ENCODE measurements around the gene MYH1.
"Not testable (repeated sequence)": the region's sequence is repeated elsewhere in the genome, so short reads cannot be mapped to it uniquely, and the experiment has no call there.

The MYH1 gene

GRCh38 chr17:10518271-10519037, at the start of gene MYH1:
Gene MYH1, minus strand, starts transcription at chr17:10518542. Its CDS starts 1,900 bp downstream, at chr17:10516642.
- no peak for DNase-seq

- DNase-seq = no peak
Observed at GRCh38 chr17:10563991-10564660, 45.8 kb upstream of the MYH1 start.

DNA sequence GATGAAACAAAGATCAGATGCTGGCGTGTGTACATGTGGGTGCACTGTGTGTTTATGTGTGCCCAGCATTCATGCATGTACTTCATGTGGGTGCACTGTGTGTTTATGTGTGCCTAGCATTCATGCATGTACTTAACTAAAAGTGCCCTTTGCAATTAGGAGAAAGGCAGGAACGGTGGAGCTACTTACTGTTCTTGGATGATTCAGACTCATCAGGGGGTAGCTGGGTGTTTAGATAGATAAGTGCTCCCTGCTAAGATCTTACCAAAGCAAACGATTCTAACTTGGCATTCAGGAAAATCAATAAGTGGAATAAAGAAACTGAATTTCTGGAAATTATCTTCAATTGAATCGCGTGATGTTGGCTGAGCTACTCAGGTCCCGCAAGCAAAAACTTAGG, 39.7 kb upstream of the MYH1 start:
- no peak for DNase-seq

DNA sequence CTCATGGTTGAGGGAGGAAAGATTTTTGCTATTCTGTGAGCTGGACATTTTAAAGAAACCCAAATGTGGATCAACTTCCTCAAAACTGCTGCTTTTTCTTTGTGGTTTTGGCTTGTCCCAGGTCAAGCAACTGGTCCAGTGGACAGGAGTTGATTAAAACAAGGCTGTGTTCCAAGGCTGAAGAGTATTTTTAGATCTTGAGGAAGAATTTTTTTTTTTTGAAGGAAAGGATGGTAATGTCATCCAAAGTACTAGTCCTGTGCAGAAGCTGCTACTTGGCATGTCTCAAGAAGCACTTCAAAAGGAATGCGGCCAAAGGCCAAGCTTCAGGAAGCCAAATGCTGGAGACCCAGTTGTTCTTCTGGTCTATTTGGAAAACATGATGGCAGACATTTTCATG, 39.1 kb upstream of the MYH1 start:
- DNase-seq = no peak

DNA sequence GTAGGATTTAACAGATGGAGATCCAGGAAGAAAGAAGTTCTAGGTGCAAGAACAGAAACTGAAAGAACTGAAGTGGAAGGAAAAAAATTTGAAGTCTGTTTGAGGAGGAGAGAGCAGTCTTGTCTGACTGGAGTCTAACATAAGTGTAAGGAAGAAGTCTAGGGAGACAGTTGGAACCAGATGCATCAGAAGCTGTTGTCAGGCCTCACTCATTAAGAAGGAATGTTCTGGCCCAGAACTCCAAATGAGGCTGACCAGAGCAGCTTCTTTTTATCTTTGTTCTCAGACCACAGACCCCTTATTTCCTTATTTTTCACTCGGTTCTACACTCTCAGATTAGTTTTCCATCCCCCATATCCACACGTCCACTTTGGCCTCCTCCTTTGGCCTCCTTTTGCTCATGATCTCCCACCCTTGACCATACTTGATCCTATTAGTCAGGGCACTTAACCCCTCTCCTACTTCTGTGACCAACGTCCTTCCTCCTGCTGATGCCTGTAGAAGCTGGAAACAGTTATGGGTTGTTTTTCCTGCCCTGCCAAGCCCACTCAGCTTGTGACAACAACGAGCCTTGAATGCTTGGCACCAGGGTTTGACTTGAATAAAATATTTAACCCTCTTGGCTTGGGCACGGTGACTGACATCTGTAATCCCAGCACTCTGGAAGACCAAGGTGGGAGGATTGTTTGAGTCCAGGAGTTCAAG, 38.1 kb upstream of the MYH1 start:
- DNase-seq = no peak

DNA sequence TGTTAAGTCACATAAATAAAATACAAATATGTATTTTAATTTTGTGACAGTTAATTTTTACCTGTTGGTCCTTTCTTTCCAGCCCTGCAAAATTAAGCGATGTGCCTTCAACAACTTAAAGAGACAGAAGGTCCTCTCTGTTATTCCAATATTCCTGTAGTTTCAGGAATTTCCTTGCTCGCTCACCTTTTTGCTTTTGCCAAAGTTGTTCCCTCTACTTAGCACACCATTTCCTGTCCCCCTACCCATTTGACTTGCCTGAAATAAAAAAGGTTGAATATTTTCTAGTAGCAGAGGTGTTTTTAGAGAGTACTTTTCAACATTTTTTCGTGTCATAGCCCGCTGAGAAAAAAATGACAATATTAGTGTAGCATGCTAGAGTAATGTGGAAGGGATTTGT, 31.7 kb upstream of the MYH1 start:
- DNase-seq = no peak

DNA sequence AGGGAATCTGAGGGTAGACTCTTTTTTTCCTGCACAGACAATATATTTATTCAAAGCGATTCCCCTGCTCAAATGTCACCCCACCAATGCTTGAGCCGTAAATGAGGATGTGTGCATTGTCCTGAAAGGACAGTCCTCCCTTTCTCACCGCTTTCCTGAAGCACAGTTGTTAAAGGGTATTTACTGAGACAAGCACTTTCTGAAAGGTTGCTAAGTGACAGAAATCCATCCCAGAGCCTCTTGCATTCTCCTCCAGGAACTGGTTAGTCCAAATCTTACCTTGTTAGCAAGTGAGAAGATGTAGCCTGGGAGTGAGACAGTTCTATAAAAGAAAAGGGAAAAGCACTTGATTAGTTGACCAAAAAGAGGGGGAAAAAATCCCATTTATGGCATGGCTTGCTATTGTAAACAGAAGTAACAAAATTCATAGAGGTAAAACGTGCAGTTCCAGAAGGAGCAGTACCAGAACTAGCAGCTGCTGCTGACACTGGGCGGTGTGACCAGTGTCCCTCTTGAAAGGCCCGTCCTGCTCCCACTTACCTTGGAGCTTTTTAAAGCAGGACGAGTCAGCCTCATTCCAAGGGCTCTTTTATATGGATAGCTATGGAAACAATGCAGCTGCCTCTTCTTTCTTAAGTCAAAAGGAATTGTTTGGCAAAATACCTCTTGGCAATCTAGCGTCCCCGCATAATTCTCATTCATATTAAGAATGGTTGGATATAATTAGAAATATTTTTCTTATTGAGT, 30.9 kb upstream of the MYH1 start, which contains the start of gene MYH2:
MYH2 (minus strand) TSS at position 563 of the 747 bp plus-strand sequence. CDS start 1,738 bp downstream, outside the sequence.
- DNase-seq = no peak

DNA sequence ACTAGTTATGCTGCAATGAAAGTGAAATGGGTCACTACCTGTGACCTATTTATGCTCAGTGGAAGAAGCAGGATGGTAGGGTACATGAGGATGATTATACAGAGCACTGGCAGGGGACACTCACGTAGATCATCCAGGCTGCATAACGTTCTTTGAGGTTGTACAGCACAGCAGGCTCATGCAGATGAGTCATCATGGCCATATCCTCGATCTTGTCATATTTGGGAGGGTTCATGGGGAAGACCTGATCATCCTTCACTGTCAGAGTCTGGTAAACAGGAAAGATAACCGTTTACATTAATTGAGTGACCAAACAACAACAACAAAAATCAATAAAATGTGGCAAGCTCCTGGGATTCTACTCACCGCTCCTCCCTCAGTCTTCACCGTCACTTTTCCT, 29.0 kb upstream of the MYH1 start:
- no peak for DNase-seq

- DNase-seq = not testable (repeated sequence)
Observed at GRCh38 chr17:10543486-10543885, 25.1 kb upstream of the MYH1 start.

- not testable (repeated sequence) for DNase-seq
Observed at GRCh38 chr17:10541179-10541578, 22.8 kb upstream of the MYH1 start.

DNA sequence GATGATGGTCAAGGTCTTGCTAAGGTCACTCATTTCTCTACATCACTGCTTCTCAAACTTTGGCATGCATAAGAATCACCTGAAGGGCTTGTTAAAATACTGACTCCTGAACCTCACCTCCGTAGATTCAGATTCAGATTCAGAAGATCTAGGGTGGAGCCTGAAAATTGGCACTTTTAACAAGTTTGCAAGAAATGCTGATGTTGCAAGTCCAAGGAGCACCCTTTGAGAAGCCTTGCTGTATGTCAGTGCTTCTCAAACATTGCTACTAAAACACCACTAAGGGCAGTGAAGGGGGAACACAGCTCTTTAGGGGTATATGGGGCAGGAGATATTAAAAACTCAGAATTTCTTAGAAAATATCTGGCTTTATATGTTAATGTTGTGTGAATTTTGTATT, 13.7 kb upstream of the MYH1 start:
- no peak for DNase-seq

- DNase-seq = no peak
Observed at GRCh38 chr17:10527419-10527818, 9.1 kb upstream of the MYH1 start.

DNA sequence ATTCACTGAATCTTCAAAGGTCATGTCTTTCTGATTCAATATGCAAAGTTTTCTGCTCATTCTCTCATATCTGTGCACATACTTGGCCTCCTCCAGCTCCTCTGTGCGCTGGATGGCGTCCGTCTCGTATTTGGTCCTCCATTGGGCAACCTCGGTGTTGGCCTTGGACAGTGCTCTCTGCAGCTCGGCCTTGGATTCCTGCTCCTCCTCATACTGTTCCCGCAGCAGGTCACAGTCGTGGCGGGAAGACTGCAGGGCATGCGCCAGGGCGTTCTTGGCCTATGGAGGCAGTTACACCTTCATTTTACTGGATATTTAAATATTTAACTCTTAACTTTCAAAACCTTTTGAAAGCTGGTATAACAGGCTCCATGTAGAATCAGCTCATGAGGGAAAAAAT, 8.2 kb upstream of the MYH1 start:
- DNase-seq = no peak

DNA sequence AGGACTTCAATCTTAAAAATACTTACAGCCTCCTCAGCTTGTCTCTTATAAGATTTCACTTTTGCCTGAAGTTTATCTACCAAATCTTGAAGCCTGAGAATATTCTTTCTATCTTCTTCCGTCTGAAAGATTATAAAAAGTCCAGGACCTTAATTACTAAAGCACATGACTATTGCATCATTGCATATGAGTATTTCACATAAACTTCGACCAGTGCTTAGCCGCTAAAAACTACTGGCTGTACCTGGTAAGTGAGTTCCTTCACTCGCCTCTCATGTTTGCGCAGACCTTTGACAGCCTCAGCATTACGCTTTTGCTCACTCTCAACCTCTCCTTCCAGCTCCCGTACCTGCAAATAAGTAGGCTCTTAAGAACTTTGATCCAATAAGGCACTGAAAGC, 4.7 kb upstream of the MYH1 start:
- no peak for DNase-seq

GRCh38 chr17:10521949-10522348, 3.6 kb upstream of the MYH1 start:
- DNase-seq = no peak

DNA sequence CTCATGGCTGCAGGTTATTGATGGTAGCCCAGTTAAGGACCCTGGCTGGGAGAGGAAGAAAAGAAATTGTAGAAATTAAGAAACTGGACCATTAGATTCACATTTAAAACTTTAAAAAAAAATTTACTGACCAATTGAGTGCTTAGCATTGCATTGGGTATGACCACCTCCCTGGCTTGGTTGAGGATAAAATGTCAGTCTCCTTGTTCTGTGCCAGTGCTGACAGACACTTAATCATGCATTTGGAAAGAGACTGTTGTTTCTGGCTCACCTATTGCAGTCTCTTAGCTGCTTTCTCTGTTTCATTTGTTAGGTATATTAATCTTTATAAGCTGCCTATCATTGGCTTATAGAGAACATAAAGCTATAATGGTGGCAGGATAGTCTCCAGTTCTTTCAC, 1.7 kb downstream of the MYH1 start:
- no peak for DNase-seq

DNA sequence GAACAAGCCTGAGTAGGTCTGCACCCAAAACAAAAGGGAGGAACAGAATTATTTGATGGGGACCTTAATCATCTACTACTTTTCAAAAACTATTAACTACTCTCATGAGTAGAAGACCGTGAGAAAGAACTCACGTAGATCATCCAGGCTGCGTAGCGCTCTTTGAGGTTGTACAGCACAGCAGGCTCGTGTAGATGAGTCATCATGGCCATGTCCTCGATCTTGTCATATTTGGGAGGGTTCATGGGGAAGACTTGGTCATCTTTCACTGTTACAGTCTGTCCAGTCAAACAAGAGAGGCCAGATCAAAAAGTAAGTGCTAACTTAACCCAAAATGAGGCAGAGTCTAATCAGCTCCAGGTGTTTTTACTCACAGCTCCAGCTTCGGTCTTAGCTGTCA, 2.3 kb downstream of the MYH1 start:
- no peak for DNase-seq

DNA sequence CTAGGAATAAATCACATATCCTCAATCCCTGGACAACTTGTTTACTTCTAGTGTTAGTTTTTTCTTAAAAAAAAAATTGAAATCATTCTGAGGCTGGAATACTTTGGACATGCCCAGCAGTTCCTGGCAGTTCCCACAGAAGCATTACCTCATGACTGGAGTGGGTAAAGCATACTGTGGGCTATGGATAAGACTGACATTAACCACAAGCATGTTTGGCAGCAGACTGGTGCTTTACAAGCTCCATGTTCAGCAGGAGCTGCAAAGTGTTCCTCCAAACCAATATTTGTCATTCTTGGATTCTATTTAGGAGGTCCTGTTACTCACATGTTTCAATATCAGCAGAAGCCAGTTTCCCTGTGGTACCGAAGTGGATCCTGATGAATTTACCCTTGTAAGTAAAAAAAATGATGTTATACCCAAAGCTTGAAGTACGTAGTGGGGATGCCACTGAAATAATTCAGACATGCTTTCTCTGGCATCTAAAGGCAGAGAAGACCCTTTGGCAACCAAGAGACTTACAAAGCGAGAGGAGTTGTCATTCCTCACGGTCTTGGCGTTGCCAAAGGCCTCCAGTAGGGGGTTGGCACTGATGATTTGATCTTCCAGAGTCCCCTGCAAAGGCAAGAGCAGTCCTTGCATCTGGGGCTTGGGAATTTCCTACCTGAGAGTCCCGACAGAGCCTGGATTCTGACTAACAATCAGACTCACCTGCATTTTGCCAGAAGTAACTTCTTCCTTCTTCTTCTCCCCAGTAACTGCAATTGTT, 4.9 kb downstream of the MYH1 start:
- DNase-seq = no peak

GRCh38 chr17:10512856-10513255, 5.5 kb downstream of the MYH1 start:
- DNase-seq = no peak

DNA sequence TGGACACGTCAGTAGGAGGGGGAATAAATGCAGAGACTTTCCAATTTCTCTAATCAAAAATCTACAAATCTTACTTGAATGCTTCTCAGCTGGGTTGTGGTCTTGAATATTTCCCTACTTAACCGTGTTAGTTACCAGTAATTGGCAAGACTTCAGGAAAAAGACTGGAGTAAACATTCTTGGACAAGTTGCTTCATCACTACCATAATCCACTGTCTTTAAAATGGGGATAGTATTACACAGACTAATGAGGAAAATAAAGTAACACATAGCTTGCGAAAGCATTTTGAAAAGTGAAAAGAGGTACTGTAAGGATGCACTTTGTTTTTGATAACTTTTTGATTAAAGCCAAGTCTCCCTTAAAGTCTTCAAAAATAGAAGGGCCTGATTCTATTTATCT, 18.4 kb downstream of the MYH1 start:
- no peak for DNase-seq

DNA sequence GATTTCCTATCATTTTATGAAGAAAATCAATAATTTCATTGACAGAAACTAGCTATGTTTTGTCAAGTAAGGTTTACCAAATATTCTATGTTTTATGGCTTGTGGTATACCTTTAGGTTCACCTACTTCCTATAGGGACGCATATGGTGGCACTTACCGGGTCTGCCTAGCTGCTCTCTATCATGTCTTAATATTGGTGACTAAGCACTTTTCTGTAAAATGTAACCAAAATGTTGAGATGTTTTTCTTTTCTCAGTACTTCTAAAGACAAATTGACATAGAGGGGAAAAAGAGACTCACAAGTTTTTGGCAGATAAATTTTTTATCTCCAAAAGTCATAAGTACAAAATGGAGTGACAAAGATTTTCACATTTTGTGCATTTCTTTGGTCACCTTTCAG, 26.3 kb downstream of the MYH1 start:
- DNase-seq = no peak

- no peak for DNase-seq
Observed at GRCh38 chr17:10482252-10482651, 36.1 kb downstream of the MYH1 start.

All from NCI-H524 (cell line).